GM19035 (cell line): ENCODE measurements around the gene THOP1.

Experiments used
- ATAC-seq: cut with Tn5 transposase; IDR thresholded peaks from one replicate; pipeline ENCODE4 v1.9.1; 2021; ENCODE audit not compliant: unreplicated experiment

The THOP1 gene

GRCh38 chr19:2850256-2850925 lies 65.1 kb downstream of the THOP1 start:
- ATAC-seq = no peak

DNA sequence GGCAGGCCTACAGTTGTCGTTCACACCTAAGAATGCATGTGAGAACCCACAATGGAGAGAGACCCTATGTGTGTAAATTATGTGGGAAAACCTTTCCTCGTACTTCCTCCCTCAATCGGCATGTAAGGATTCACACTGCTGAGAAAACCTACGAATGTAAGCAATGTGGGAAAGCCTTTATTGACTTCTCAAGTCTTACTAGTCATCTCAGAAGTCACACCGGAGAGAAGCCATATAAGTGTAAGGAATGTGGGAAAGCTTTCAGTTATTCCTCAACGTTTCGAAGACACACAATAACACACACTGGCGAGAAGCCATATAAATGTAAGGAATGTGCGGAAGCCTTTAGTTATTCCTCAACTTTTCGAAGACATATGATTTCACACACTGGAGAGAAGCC lies 67.3 kb downstream of the THOP1 start:
- ATAC-seq = no peak

DNA sequence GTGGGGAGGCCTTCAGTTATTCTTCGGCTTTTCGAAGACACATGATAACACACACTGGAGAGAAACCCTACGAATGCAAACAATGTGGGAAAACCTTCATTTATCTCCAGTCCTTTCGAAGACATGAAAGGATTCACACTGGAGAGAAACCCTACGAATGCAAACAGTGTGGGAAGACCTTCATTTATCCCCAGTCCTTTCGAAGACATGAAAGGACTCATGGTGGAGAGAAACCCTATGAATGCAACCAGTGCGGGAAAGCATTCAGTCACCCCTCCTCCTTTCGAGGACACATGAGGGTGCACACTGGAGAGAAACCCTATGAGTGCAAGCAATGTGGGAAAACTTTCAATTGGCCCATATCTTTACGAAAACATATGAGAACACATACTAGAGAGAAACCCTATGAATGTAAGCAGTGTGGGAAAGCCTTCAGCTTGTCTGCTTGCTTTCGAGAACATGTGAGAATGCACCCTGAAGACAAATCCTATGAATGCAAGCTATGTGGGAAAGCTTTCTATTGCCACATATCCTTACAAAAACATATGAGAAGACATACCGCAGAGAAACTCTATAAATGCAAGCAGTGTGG lies 67.8 kb downstream of the THOP1 start:
- no peak for ATAC-seq

DNA sequence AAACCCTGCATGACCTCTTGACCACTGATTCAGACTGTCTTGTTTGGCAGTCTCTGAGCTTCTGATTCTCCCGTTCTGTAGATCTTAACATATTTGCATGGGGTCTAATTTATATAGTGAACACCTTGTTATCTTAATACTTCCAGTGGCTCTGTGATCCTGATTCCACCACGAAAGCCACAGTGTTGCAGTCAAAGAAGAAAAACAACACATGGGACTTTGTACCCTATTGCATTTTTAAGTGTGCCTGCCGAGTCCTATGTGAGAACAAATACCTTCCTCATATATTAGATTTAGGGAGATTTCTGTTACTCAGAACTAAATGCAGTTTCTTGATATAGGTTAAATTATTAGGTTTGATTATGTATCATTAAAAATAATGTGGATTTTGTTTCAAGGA lies 69.5 kb downstream of the THOP1 start:
- ATAC-seq = no peak

DNA sequence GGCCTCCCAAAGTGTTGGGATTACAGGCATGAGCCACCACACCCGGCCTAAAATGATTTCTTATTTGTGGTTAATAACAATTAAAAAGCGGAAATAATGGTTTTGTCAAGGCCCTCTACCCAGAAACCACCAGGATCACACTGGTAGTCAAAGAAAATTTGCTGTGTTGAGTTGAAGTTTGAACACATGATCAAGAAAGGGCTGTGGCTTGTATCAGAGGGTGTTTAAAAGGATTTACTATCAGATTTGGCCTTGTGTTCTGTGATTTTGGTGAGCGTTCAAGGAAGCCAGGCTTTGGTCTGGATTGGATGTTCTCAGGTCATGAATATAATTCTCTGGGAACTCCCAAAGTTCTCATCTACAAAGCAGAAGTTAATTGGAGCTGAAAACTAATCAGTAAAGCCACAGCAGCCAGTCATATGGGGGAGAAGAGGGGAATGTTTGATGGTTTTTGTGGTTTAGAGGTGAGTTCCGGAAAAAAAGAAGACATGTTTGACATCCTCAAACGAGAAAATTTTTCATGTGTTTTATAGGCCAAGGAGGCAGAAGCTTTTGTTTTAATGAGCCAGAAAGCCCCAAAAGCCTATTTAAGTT lies 71.3 kb downstream of the THOP1 start:
- ATAC-seq = no peak

GRCh38 chr19:2858864-2859263 lies 73.6 kb downstream of the THOP1 start:
- ATAC-seq = no peak

DNA sequence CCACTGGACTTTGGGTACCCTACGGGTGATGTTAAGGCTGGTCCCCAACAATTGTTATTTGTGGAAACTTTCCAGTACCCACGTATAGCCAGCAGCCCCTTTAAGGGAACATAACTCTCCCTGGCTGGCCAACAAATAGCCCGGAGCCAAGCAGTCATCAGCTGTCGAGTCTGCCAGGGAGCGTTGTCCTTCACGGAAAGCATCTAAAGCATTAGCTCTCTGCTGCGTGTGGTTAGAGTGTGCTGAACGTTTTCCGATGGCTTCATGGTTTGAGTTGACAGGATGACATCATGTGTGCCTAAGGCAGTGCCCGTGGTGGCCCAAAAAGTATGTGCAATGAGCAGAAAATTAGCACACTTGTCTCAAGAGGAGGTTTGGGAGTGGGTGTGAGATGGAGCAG lies 78.5 kb downstream of the THOP1 start:
- ATAC-seq = no peak
